HG03575 (cell line): ENCODE data around the gene FAM240A.
"Not testable (repeated sequence)": the region's sequence is repeated elsewhere in the genome, so short reads cannot be mapped to it uniquely, and the experiment has no call there.

Experiments
- ATAC-seq: cut with Tn5 transposase; IDR thresholded peaks from one replicate; pipeline ENCODE4 v1.9.1; 2021; ENCODE audit not compliant: unreplicated experiment, insufficient number of reproducible peaks, low FRiP score; ENCODE audit errors: extremely low read depth

The FAM240A gene

DNA sequence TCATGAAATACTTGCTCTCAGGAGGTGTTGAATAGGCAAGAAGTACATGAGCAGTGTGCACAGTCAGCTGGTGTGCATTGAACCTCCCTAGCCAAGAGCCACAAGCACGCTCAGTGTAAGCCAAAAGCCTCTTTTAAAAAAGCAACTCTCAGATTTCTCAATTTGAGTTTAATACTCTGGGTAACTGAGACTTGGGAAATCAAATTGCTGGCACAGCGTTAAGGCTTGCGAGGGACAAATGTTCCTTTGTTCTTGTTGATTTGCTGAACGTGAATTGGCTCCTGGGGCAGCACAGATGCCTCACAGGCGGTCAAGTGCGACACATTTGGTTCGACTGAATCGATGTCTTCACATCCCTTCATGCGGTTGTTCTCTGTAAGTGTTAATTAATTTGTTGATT is at the start of gene FAM240A:
TSS of gene FAM240A (plus strand) at position 202 of the 400 bp plus-strand sequence. CDS start at position 361, 159 bp downstream.
- no peak for ATAC-seq

DNA sequence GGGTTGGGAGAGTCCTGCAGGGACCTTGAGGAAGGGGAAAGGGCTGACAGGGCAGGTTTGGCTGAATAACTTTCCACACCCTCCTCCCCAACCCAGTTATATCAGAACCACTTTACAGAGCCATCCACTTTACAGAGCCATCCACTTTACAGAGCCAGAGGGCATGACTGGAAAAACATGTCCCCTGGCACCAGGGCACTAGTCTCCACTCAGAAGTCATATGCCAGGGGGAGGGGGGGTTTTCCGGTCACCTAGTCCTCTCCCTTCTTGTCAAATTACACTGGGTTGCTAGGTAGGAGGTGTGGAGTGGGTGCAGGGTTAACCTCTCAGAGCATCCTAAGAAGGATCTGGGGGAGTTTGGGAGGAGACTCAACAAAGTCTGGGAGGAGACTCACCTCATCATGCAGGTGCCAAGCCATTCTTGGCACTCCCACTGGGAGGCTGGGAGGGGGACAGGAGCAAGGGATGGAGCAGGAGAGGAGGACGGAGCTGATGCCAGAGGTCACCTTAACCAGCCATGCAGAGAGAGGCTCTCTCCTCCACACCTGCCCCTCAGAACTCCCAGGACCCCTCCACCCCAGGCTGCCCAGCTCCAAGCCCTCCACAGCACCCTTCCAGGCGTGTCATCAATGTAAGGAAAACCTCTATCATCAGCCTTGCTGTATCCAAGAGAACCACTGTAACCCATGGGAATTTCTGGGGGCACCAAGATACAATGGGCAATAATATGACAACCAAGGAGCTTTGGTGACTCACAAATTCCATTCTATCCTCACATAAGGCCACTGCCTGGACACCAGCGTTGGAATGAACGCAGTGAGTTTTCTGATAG is 47.9 kb upstream of the FAM240A start:
- no peak for ATAC-seq

DNA sequence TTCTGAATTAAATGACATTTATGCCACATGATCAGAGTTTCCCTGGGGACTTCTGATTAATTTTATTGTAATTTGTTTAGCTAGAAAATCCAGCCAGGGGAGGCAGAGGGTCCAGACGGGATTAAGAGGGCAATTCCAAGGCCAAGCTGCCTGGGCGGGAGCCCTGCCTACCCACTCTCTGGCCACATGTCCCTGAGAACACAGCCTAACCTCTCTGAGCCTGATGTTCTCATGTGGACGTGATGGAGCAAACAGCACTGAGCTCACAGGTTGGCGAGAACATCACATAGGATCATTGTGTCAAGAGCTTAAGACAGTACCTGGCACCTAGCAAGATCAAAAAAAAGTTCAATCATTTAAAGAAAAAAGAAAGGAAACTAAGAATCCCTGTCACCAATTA is 47.2 kb upstream of the FAM240A start:
- ATAC-seq, result no peak

DNA sequence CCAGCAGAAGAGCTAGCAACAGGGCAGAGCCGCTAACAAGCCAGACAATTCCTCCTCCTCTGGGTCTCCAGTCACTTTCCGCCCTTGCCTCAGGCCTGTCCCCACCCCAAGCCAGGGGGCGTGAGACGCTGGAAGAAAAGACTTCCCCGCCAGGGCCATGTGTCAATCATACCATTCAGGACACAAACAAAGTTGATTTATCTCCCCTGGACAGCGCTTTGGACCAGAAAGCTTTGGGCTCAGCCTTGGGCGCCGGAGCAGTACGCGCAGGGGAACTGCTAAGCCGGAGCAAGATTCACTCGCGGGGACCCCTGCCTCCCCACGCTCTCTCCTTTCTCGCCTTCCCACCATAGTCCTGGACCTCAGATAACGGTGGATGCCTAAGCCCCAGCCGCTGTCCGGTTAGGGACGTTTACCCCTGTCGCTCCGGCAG is 46.7 kb upstream of the FAM240A start:
- ATAC-seq, result no peak

DNA sequence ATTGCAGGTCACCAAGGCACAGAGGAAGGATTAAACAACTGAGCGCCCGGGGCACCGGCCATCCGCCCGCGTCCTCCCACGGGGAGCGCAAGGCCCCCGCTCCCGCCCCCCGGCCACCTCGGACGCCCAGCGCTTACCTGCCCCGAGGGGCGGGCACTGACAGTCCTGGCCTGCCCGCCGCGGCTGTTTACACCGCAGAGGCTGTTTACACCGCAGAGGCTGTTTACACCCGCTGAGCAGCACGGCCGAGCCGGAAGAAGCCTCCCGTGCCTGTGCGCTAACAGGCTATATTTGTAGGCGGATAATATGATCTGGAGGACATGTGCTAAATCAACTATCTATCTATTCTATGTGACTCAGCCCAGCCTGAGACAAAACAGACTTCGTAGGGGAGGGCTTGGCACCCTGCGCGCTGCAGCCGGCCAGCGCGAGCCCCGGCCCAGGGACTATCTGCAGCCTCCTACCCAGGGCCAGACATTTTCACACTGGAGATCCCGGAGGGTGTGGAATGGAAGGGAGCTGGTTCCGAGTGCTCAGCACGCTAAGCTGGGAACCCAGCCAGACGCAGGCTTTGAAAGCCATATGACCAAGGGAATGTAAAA is 46.2 kb upstream of the FAM240A start, which contains the start of gene LRRC2:
TSS of gene LRRC2 (minus strand) at position 263 of the 602 bp plus-strand sequence. CDS start 14,711 bp downstream, outside the sequence.
- ATAC-seq, result no peak

DNA sequence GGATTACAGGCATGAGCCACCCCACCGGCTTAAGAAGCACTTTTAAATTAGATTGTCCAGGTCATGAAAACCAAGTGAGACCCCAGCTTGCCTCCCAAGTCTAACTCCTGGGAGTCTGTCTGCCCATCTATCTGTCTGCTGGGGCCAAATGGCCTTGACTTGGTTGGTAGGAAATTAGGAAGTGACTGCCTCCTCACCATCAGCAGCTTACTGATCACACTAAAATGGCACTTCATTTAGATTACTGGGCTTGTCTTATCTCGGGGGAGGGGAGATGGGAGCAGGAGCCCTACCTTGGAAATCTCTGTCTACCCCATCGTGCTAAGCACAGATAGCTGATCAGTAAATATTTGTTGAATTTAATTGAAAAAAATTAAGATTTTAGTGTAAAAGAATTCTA is 40.6 kb upstream of the FAM240A start:
- no peak for ATAC-seq

DNA sequence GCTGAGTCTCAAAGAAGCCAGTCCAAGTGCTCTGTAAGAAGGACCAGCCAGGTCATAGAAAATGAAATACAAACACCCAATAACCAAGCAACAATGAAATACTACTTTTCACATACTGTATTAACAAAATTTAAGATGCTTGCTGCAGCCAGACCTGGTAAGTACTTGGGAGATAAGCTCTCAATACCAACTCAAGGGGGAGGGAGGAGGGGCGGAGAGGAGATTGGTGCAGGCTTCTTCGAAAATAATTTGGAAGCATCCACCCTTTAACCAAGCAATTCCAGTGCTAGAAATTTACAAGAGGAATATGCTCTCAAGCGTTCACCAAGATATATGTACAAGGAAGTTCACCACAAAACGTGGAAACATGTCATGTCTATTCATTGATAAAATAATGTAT is 38.6 kb upstream of the FAM240A start:
- ATAC-seq, result no peak

DNA sequence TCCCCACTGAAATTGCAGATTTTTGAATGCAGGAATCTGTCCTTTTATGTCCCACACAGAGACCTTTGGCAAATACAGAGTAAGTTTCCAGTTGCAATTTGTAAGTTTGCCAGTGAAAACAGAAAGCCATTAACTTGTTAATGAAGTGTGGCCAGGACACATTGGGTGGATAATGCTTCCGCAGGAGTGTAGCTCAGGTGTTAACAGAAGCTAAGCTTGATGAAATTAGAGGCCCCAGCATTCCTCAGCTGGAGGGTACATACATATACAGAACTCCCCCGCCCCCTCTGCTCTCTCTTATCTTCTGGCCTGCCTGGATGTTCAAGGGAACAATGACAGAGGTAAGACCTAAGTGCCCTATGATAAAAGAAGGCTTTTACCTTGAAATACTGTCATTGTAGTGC is 38.1 kb upstream of the FAM240A start:
- no peak for ATAC-seq

DNA sequence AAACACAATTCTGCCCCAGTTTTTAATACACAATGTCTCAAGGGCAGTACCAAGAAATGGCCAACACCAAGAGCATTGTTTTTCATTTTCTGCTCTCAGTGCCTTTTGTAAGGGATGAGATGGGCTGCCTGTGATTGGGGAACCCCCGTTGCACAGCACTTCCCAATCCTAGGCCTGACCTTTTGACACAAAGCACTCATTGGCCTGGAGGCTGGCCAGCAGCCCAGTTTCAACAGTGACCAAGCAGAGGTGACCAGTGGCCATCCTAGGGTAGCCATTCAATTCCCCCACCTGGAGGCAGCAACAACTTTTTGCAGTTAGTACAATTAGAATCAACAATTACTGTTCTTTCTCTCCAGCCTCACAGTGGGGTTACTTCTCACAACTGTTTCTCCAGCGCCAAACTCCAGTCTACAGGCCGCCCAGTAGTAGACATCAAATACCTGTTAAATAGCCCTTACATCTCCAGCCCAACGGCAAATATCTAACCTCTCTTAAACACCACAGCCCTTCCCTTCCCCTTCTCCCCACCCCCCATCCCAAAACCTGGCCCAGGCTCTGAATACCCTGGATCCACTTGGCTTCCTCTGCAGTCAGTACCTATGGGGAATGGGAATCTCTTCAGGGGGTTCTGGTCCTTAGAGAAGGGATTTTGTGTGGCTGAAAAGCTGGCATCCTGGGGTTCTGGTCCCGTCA is 37.3 kb upstream of the FAM240A start:
- no peak for ATAC-seq

DNA sequence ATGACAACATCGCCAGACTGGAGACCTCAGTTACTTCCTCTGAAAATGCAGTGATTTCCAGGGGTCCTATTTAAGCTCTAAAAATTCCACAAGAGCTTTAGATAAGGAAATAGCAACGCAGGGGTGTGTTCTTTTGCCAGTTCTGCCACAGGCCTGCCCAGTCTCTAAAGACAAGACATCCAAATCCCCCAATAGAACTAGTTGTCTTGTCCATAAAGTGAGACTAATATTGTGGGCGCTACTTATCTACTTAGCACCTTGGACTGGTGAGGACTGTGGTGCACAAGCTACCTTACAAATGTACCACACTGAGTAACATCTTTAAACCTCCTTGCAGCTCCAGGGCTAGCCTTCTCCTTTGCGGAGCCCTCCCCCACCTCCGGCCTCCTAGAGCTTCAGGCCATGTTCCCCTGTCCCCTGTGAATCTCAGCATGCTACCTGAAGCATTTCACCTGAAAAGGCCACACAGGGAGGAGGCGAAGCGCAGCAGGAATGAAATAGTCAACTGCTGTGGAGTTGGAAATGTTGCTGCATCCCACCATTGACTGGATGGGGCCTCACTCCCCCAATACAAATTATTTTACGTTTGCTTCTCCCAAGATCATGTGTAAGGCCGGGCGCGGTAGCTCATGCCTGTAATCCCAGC is 36.6 kb upstream of the FAM240A start:
- ATAC-seq, result no peak

DNA sequence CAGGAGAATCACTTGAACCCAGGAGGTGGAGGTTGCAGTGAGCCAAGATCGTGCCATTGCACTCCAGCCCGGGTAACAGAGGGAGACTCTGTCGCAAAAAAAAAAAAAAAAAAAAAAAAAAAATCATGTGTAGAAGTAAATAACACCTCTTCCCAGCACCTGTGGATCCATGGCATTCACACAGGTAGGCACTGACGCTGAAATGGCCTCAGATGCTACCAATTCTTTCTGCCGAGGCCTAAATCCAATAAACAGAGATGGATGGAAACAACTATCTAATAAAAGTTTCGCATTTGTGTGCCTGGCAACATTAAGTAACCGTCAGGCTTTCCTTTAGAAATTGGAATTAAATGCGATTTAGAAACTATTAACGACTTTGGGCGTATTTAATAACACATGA is 35.9 kb upstream of the FAM240A start:
- no peak for ATAC-seq

DNA sequence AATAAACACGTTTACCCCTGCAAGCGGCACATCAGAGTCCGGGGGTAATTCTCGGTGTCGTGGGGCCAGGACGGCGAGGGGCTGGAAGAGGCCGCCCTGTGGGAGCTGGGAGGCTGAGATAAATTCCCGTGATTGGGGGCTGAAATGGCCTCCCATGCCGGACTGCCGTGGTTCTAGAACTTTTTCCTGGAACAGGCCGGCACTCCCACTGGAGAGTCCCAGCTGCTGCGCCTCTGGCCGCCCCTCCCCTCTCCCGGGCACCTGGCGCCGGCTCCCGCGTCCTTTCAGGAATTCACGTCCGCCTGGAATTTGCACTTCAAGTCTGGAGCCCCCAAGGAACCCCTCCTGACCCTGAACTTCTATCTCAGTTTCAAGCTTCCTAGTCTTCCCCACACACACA is 35.4 kb upstream of the FAM240A start:
- no peak for ATAC-seq

DNA sequence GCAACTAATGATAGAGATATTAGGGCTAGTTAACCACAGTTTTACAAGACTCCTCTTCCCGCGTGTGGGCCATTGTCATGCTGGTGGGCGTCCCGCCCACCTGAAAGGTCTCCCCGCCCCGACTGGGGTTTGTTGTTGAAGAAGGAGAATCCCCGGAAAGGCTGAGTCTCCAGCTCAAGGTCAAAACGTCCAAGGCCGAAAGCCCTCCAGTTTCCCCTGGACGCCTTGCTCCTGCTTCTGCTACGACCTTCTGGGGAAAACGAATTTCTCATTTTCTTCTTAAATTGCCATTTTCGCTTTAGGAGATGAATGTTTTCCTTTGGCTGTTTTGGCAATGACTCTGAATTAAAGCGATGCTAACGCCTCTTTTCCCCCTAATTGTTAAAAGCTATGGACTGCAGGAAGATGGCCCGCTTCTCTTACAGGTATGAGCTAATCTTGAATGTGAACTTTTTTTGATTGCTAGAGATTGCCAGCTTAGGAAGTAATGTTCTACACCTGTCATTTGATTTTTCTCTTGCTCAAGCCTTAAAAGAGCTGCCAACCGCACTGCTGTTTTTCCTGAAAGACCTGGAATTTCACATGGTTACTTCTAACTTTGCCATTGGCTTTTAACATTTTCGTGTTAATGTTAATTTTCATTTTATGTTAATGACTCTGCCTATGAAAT is 34.6 kb upstream of the FAM240A start:
- ATAC-seq, result not testable (repeated sequence)

DNA sequence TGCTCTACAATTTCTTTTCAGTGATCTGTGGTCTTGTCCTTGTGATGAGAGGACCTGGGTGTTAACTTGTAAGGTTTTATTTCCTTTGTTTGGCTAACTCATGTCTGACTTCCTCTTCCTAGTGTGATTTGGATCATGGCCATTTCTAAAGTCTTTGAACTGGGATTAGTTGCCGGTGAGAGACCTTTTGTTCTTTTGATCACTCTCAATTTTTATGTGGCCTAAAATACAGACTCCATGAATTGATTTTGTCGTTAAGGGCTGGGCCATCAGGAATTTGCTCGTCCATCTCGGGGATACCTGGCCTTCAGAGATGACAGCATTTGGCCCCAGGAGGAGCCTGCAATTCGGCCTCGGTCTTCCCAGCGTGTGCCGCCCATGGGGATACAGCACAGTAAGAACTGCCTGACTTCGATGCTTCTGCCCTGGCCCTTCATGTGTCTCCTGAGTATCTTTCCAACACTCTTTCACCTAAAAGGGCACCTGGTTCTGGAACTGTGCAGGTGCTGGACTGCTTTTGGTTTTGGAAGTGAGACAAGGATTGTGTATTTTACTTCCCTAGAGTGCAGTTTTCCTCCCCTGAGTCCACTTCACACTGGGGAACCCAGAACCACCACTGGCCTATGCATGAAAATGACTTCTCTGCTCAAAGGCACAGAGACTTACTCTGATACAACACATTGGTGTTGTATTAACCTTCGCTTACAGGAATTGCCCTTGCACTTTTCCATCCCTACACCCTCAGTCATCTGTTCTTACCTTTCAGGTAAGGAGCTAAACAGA is 33.2 kb upstream of the FAM240A start:
- no peak for ATAC-seq

DNA sequence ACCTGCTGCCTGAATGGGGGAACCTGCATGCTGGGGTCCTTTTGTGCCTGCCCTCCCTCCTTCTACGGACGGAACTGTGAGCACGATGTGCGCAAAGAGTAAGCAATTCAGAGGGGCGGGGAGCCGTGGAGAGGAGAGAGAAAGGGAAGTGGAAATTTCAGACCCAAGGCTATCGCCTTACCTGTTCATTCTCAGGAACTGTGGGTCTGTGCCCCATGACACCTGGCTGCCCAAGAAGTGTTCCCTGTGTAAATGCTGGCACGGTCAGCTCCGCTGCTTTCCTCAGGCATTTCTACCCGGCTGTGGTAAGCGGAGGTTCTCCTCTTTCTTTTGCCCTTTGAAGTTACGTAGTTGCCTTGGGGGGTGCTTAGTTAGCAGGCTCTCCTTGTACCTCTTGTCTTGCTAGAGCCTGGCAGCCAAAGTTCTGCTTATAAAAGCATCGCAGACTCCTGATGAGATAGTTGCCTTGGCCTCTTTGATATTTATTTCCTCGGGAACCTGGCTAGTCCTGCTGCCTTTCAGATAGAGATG is 32.5 kb upstream of the FAM240A start:
- ATAC-seq, result no peak

DNA sequence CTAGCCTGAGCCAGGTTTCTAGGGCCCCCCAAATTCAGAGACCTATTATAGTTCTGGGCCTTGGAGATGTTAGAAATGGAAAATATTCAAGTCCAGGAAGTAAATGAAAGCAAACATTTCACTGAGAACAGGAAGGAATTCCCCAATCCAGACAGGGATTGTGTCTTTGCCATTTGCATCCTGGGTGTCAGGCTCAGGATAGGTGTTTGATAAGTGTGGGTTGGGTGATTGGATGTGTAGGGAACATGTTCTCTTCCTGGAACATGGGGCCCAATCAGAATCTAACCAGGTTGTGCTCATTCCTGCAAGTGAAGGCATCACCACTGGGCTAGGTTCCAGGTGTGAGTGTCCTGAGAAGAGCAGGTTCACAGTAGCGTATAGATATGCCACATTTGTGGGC is 31.6 kb upstream of the FAM240A start:
- no peak for ATAC-seq

DNA sequence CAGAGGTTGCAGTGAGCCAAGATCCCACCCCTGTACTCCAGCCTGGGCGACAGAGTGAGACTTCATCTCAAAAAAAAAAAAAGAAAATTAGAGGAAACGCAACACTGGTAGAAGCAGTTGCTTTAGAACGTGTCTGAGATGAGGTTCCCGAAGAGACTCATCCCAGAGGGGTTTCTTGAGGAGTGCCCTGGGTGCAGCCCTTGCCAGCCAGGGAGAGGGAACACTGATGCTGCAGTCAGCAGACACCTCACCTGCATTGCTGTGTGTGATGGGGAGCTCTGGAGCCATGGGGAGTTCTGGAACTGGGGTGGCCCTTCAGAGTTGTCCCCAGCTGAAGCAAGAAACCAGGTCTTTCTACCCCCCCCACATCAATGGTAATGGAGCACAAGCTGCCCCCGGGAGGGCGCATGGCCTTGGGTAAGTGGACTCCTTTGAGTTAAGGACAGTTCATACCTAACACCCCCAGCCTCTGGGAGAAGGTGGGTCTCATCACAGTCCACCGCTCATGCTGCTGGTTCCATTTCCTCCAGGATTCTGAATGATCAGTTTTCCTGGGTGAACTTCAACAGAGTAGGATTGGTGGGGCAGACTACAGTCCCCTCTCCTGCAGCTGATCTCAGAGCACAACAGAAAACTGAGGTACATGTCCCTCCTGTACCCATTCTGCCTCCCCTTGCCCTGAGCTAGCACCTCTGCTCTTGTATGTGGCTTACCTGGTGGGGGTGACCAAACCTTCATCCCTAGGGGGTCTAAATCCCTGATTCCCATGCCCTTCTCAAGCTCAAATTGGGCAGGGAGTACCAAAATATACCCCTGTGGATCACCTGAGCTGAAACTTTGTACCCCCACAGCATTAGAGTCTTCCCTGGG is 27.5 kb upstream of the FAM240A start:
- ATAC-seq, result no peak
